ENCODE measurements around the gene CAPN5. TPM values are rescaled to one million over a fixed set of nuclear protein-coding genes. Genes with fewer than 3 reads are reported as not detected.

The CAPN5 gene
- total and polyA plus RNA-seq, 2 of the 8 experiments (the other 6 are each of a cell fraction or from before 2014, with no cell fraction given) = 21.5 to 22.4 TPM

GRCh38 chr11:77137421-77137820, 70.7 kb downstream of the CAPN5 start:
- FAIRE-seq (no peak), DNase-seq (ENCODE audit: low read depth in 1 of 2, low spot score in 2 of 2) (no peak)
- no peaks in the 10 kb centered on the region for H3K79me2 ChIP-seq (ENCODE audit: control insufficient read depth in 1 of 2, insufficient read depth in 2 of 2, low read length in 2 of 2)
- H3K4me3 ChIP-seq (ENCODE audit: extremely low read depth in 1 of 4, insufficient read depth in 2 of 4, low read depth in 3 of 4, low read length in 4 of 4) = no peak overlapping the region
- H3K23ac ChIP-seq (ENCODE audit: insufficient read length) = no peak overlapping the region
- no peak overlapping the region for H2BK120ac ChIP-seq (replicated peaks; ENCODE audit: low read depth, low read length)
- H2BK15ac ChIP-seq (ENCODE audit: low read length) = peak overlapping the region; percentile 46; the same call in 1 of the 2 replicates
- TF ChIP-seq RXRA (IDR thresholded peaks at IDR 0.05; ENCODE audit: insufficient read depth, low read depth, low read length) (no peak), NRF1 (IDR thresholded peaks at IDR 0.05; ENCODE audit: low read depth, low read length) (no peak), TEAD4 (IDR thresholded peaks at IDR 0.05; ENCODE audit: low read depth, low read length) (no peak), JUND (IDR thresholded peaks at IDR 0.05; ENCODE audit: low read length) (no peak), CREB1 (IDR thresholded peaks at IDR 0.05) (no peak), ZNF274 (IDR thresholded peaks at IDR 0.05; ENCODE audit: borderline replicate concordance, extremely low read depth, low read length) (no peak), SUZ12 (IDR thresholded peaks at IDR 0.05; ENCODE audit: low read length) (no peak)
- H3K56ac ChIP-seq (replicated peaks; ENCODE audit: insufficient read length, low read depth, low read length) = no peak overlapping the region
- no peaks in the 10 kb centered on the region for H3K9me3 ChIP-seq (ENCODE audit: insufficient read depth in 2 of 2, low read depth in 1 of 2, low read length in 1 of 2)
- peak overlapping the region; percentile 15 for H4K8ac ChIP-seq (ENCODE audit: extremely low read depth, insufficient read depth, low read length)
- no peak overlapping the region for H4K5ac ChIP-seq (ENCODE audit: insufficient read length, low read depth, low read length)
- H3K9ac ChIP-seq (replicated peaks in 1 of 4; ENCODE audit: extremely low read depth in 1 of 4, low read depth in 3 of 4, low read length in 3 of 4) = no peak overlapping the region
- no peaks in the 10 kb centered on the region for H3K36me3 ChIP-seq (ENCODE audit: control insufficient read depth in 2 of 4, insufficient read depth in 4 of 4, low read length in 3 of 4)
- no peak overlapping the region for H2AFZ ChIP-seq (ENCODE audit: low read length)
- H3K18ac ChIP-seq (ENCODE audit: extremely low read depth, low read length) = no peak overlapping the region
- no peak overlapping the region for H3K4me2 ChIP-seq (ENCODE audit: insufficient read depth in 1 of 2, low read depth in 2 of 2, low read length in 2 of 2)
- H3K4ac ChIP-seq (replicated peaks; ENCODE audit: insufficient read length, low read depth, low read length) = no peak overlapping the region
- no peaks in the 10 kb centered on the region; the same call in 1 of the 2 replicates for H3K23me2 ChIP-seq (ENCODE audit: low read depth, low read length)
- H3K4me1 ChIP-seq (replicated peaks in 1 of 4; ENCODE audit: control insufficient read depth in 3 of 4, insufficient read depth in 4 of 4, low read length in 3 of 4) = peaks cover 0 to 9% (median 2%) of the 10 kb centered on the region in 4 experiments; a peak in 4 of 7 replicates
- H2BK20ac ChIP-seq (ENCODE audit: low read length) = no peak overlapping the region
- CTCF ChIA-PET (ENCODE audit: partially characterized antibody) = interaction anchor here (0.7 to 12.4 kb wide), 6 partner anchors 10 to 52 kb away, joined by 3 to 248 read pairs (median 4); no protein-coding TSS in a partner anchor
- 76% methylated on average over 11 of the region's 11 CpGs; no CpG with 5 or more reads in 1 of the 2 experiments for WGBS, 2 experiments (ENCODE audit: extremely low coverage in 1 of 2, insufficient coverage in 1 of 2, insufficient read length in 1 of 2, insufficient replicate concordance in 2 of 2, low coverage in 1 of 2, low lambda C conversion rate in 2 of 2, missing lambda C conversion rate in 1 of 2)
- no peak overlapping the region for H3K14ac ChIP-seq (ENCODE audit: insufficient read length)
- H4K91ac ChIP-seq (replicated peaks; ENCODE audit: insufficient read length, low read length) = no peak overlapping the region
- no peak overlapping the region for H2BK5ac ChIP-seq (ENCODE audit: low read depth, low read length)
- no peak overlapping the region for H3K27ac ChIP-seq (ENCODE audit: low read depth, low read length)
- no peak overlapping the region for H2AK5ac ChIP-seq (ENCODE audit: low read depth, low read length)
- POLR2A ChIA-PET (ENCODE audit: partially characterized antibody) = no interaction called here
- no peaks in the 10 kb centered on the region; a peak in 1 of 7 replicates for H3K27me3 ChIP-seq (replicated peaks in 1 of 4; ENCODE audit: control insufficient read depth in 3 of 4, extremely low read depth in 1 of 4, insufficient read depth in 3 of 4, low read length in 3 of 4)
- H2BK12ac ChIP-seq (ENCODE audit: low read depth, low read length) = no peak overlapping the region
- no peaks in the 10 kb centered on the region for H4K20me1 ChIP-seq (replicated peaks in 1 of 2; ENCODE audit: control insufficient read depth in 1 of 2, insufficient read depth in 2 of 2, low read length in 2 of 2)
- H3K79me1 ChIP-seq (ENCODE audit: low read depth, low read length) = no peaks in the 10 kb centered on the region
